Neutrophil (primary cell): ENCODE measurements around the gene LDHAL6B.

Experiments
- H3K27ac ChIP-seq: fragments of 200-600 bp; sonication (generic); 2 replicates; pipeline ENCODE4 v1.5.1; 2016; ENCODE audit warnings: mild to moderate bottlenecking, moderate library complexity
- H3K27me3 ChIP-seq: fragments of 200-600 bp; sonication (generic); 2 replicates; pipeline ENCODE4 v1.6.0; 2016; ENCODE audit warnings: mild to moderate bottlenecking
- H3K36me3 ChIP-seq: fragments of 200-600 bp; sonication (generic); 2 replicates; pipeline ENCODE4 v1.5.1; 2017
- H3K4me1 ChIP-seq, 2 experiments: fragments of 200-600 bp in 1 of 2; sonication (generic) in 1 of 2; 1 replicate in 1 of 2; 2 replicates in 1 of 2; pipeline versions ENCODE4 v1.5.1 to v1.6.1; 2013 to 2016; ENCODE audit warnings: low read depth in 1 of 2, low read length in 1 of 2, mild to moderate bottlenecking in 1 of 2, moderate library complexity in 1 of 2; ENCODE audit not compliant: control insufficient read depth in 1 of 2, insufficient read depth in 1 of 2
- H3K4me3 ChIP-seq, 2 experiments: fragments of 200-600 bp in 1 of 2; sonication (generic) in 1 of 2; 1 replicate in 1 of 2; 2 replicates in 1 of 2; pipeline ENCODE4 v1.5.1; 2013 to 2016; ENCODE audit warnings: low read depth in 1 of 2, low read length in 1 of 2, mild to moderate bottlenecking in 1 of 2, moderate library complexity in 1 of 2
- H3K9me3 ChIP-seq: fragments of 200-600 bp; sonication (generic); 2 replicates; pipeline ENCODE4 v1.5.1; 2016
- CTCF ChIP-seq: fragments of 200-600 bp; sonication (generic); IDR thresholded peaks from 2 replicates; pipeline ENCODE4 v1.5.1; 2016; ENCODE audit warnings: antibody characterized with exemption

The LDHAL6B gene

DNA sequence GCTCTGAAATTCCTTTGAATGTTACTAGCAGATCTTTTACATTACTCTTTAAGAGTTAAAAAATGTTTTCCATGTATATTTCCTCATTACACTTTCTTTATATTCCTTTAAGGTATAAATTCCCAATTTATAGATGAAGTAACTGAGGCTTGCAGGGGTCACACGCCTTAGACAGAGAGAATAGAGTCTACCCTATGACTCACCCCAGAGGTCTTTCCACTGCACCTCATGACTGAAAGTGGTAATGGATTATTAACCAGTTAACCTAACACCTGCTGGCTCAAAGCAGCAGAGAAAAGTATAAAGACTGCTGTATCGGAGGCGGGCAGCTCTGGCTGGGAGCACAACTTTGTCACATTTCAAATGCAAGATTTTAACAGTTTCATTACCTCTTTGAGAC, 37.7 kb downstream of the LDHAL6B start:
- H3K27me3 ChIP-seq, result no peaks in the 10 kb centered on the region
- H3K4me3 ChIP-seq, result no peak overlapping the region
- H3K36me3 ChIP-seq, result no peaks in the 10 kb centered on the region
- no peak overlapping the region for H3K27ac ChIP-seq
- H3K4me1 ChIP-seq, result no peaks in the 10 kb centered on the region
- no peak for TF ChIP-seq CTCF
- no peaks in the 10 kb centered on the region for H3K9me3 ChIP-seq

DNA sequence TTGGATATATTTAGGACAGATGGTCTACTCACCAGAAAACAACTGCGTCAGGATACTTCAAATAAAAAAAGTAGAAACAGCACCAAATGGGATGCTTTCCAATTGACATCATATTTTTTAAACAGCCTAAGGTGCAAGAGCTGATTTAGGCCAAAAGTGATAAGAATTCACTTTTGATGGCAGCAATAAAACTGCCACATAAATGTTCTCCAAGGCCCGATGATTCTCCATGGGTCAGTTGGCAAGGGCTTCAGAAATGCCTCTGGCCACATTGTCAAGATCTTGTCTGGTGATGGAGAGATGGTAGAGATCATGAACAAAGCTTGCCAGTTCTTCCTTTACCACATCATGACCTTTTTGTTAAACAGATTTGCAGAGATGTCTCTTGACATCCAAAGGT, 38.9 kb downstream of the LDHAL6B start:
- Histone ChIP-seq H3K4me3 (no peak overlapping the region), H3K4me1 (no peaks in the 10 kb centered on the region), H3K9me3 (no peaks in the 10 kb centered on the region), H3K27me3 (no peaks in the 10 kb centered on the region), H3K36me3 (no peaks in the 10 kb centered on the region), H3K27ac (no peak overlapping the region)
- no peak for TF ChIP-seq CTCF

- Histone ChIP-seq H3K27ac (no peak overlapping the region), H3K27me3 (no peaks in the 10 kb centered on the region), H3K36me3 (no peaks in the 10 kb centered on the region), H3K9me3 (no peaks in the 10 kb centered on the region), H3K4me1 (no peaks in the 10 kb centered on the region), H3K4me3 (no peak overlapping the region)
- no peak for TF ChIP-seq CTCF
These were observed 40.7 kb downstream of the LDHAL6B start for GRCh38 chr15:59247364-59247763.

DNA sequence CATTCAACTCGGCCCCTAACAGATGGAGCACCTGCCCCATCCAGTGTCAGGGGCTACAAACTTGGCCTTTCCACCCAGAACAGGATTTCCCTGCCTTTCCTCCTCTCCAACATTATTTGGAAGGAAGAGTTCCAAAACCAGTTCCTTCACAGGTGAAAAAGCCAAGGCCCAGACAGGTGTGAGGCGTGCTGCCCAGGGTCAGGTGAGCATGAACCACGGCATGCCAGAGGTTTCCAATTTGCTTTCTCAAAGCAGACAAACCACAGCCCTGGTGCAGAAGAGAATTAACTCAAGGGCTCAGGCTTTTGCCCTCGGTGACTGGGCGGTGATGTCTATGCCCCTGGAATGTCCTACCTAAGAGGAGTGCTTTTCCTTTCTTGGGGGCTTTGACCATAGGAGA, 43.2 kb downstream of the LDHAL6B start:
- H3K9me3 ChIP-seq, result no peaks in the 10 kb centered on the region
- no peaks in the 10 kb centered on the region for H3K4me1 ChIP-seq
- no peak overlapping the region for H3K27ac ChIP-seq
- no peak for TF ChIP-seq CTCF
- no peak overlapping the region for H3K4me3 ChIP-seq
- H3K36me3 ChIP-seq, result no peaks in the 10 kb centered on the region
- no peaks in the 10 kb centered on the region for H3K27me3 ChIP-seq

DNA sequence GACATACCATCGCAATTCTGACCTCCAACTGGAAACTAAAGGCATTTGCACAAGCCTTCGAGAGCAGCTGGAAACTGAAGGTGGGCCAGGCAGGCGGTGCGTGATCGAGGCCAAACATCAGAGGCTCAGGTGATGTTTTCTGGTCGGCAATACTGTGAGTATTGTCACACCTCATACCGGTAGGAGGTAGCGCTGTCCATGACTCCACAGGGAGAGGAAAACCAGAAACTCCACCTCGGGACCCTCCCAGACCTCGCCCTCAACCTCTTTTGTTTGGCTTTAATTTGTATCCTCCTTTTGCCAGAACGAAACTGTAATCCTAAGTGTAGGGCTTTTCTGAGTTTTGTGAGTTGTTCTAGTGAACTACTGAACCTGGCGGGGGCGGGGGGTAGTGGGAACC, 43.6 kb downstream of the LDHAL6B start:
- TF ChIP-seq CTCF, result no peak
- Histone ChIP-seq H3K4me3 (no peak overlapping the region), H3K36me3 (no peaks in the 10 kb centered on the region)

More for the DNA sequence above, 43.6 kb downstream of the LDHAL6B start:
- no peak overlapping the region for H3K27ac ChIP-seq
- no peaks in the 10 kb centered on the region for H3K27me3 ChIP-seq
- no peaks in the 10 kb centered on the region for H3K9me3 ChIP-seq
- no peaks in the 10 kb centered on the region for H3K4me1 ChIP-seq
